Measurements from ENCODE around the gene DBH.

The DBH gene

GRCh38 chr9:133643978-133644760, 8.0 kb downstream of the DBH start:
- DNase-seq (ENCODE audit: low read depth), result no peak

GRCh38 chr9:133645021-133645765, 9.0 kb downstream of the DBH start:
- no peak for DNase-seq (ENCODE audit: low read depth)

DNA sequence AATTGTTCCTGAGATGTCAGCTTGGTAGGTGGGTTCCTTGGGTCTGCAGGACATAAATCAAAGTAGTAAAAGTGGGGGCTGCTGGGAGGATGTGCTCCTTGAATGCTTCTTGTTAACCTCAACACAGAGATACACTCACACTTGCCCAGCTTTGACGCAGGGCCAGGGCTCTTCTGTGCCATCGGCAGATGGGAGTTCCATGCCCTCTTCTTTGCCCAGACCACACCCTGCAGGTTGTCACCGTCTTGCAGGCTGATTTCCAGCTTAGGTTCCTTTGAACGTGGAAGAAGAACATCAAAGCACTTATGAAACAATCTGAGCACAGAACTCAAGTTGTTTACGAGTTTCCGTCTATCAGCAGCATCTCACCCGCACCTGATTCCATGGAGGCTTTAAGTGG, 11.0 kb downstream of the DBH start:
- DNase-seq (ENCODE audit: low read depth), result no peak

DNA sequence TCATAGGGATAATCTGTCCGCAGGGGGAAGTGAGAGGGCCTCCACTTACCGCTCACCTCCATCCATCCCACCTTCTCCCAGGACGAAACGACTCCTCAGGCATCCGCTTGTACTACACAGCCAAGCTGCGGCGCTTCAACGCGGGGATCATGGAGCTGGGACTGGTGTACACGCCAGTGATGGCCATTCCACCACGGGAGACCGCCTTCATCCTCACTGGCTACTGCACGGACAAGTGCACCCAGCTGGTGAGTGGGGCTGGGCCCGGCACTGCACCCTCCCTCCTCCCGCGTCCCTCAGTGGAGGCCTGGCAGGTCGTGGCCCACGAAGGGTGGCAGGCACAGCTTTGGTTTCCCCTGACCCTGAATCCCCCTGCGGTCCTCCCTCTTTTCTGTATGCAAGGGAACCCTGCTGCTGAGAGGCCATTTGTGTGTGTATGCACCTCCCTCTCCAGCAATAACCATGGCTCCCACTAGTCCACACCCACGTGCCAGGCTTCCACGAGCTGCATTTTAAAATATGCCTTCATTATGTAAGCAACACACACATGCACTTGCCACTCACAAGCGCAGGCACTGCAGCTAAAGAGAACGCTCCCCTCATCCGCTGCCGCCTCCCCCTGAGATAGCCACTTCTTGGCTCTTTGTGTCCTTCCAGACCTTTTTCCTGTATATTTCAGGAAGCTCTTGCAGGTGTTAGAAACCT, 11.8 kb downstream of the DBH start:
- no peak for DNase-seq (ENCODE audit: low read depth)

DNA sequence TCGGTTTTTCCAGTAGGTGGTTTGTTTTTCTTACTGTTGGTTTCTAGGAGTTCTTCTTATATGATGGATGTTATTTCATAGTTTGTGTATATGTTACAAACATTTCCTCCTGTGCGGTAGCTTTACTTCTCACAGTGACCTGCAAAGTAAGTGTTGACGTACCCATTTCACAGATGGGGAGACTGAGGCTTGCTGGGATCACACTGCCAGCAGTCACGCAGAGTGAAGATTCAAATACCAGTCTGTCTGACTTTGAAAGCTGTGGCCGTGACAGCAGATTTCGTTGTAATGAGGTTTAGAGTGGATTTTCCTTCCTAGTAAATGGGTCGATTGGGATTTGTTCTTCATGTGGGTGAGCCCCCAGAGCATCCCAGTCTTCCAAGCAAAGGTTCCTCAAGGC, 13.0 kb downstream of the DBH start:
- no peak for DNase-seq (ENCODE audit: low read depth)

- DNase-seq (ENCODE audit: low read depth), result no peak
These were observed 13.9 kb downstream of the DBH start for GRCh38 chr9:133650026-133650425.

DNA sequence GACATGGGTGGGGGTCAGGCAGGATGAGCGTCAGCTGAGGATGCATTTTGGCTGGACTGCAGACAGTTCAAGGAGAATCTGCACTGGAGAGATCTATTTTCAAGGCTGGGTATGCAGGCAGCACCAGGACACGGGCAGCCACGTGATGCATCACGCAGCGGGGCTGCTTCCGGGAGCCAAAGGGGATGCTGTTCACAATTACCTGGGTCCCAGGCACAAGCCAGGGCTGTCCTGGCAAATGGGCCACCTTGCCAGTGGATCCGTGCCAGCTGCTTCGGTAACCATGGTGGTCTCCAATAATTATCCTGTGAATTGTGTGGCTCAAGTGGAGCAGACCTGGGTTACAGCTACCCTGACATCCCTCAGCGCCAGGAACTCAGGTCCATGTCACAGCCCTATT, 17.5 kb downstream of the DBH start:
- no peak for DNase-seq (ENCODE audit: low read depth)

- no peak for DNase-seq (ENCODE audit: low read depth)
These were observed 18.8 kb downstream of the DBH start for GRCh38 chr9:133654736-133655657.

DNA sequence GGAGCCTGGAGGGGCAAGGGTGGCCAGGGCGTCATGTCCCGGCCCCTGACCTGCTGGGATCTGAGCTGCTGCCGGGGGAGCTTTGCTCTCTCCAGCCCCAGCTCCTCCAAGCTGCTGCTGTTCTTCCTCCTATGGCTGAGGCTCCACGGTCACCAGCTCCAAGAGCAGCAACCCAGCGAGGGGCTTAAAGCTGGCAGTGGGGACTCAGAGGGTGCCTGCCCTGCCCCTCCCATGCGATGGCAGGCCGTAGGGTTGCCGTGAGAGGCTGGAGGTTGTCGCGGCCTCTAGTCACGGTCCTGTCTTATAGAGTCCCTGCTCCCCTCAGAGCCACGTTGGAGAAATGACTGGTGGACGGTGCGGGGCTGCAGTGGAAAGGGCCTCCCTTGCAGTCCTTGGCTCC, 19.5 kb downstream of the DBH start:
- DNase-seq (ENCODE audit: low read depth), result no peak

DNA sequence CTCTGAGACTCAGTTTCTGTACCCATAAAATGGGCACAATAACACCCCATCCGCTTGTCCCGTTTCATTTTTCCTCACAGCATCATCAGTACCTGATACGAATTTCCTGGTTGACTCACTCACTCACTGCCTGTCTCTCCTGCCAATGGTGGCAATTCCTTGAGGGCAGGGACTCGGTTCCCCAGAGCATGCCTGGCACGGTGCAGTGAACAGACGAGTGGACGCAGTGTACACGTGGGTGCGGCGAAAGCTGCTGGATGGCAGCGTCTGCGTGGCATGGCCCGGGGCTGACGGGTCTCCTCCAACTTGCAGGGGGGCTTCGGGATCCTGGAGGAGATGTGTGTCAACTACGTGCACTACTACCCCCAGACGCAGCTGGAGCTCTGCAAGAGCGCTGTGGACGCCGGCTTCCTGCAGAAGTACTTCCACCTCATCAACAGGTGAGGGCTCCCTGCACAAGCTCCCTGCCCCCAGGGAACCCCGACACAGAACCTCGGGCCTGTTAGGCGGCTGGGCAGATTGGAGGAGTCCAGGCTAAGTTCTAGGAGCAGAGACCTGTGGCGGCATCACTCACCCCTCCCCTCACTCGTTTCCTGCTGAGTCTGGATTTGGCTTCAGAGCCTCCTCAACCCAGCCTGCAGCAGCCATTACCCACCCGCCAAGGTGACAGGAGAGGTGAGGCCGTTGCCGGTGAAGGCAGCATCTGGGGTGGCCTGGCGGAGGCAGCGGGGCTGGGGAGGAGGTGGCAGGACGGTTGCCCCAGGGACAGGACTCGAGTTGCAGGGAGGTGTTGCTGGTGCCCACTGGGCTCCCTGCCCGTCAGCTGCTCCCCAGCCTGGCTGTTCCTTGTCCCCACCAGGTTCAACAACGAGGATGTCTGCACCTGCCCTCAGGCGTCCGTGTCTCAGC, 20.3 kb downstream of the DBH start:
- DNase-seq (ENCODE audit: low read depth), result no peak

GRCh38 chr9:133657120-133657661, 21.0 kb downstream of the DBH start:
- no peak for DNase-seq (ENCODE audit: low read depth)

DNA sequence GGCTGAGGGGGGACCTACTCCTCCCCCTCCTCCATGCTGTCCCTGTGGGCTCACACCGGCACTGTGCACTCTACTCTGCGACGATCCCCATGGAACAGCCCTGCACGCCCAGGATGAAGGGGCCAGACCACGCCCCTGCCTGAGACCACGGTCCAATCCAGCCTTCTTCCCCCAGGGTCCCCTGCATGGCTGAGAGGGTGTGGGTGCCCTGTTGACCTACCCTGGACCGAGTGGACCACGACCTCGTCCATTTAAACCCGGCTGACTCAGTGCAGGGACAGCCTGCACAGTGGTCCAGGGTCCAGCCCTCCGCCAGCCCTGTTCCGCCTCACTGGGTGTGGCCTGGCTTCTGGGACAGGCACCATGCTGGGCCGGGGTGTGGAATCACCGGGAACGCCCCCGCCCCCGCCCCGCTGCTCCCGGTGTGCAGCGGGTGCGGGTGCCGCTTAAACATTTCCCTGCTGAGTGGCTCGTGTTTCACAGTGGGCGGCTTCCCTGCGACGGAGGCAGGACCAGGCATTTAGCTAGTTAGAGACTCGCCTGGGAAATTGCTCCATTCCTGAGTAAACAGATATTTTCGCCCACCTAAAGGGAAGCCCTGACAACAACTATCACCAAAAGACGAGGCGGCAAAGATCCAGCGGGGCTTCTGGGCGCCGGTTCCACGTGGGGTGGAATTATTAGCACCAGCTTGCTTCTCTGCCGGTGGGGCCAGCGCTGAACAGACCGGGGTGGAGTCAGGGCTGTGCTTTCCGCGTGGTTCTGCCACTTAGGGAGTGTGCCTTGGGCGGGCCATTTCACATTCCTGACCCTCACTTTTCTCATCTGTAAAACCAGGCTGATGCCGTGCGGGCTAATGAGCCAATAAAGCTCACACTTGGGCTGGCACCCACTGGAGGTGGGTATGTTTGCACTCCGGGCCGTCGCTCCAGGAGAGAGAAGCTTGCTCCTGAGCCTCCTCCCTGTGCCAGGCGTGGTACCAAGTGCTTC, 22.6 kb downstream of the DBH start:
- no peak for DNase-seq (ENCODE audit: low read depth)

GRCh38 chr9:133659516-133659915, 23.4 kb downstream of the DBH start:
- DNase-seq (ENCODE audit: low read depth), result no peak

GRCh38 chr9:133661846-133662540, 25.8 kb downstream of the DBH start:
- DNase-seq (ENCODE audit: low read depth), result no peak

DNA sequence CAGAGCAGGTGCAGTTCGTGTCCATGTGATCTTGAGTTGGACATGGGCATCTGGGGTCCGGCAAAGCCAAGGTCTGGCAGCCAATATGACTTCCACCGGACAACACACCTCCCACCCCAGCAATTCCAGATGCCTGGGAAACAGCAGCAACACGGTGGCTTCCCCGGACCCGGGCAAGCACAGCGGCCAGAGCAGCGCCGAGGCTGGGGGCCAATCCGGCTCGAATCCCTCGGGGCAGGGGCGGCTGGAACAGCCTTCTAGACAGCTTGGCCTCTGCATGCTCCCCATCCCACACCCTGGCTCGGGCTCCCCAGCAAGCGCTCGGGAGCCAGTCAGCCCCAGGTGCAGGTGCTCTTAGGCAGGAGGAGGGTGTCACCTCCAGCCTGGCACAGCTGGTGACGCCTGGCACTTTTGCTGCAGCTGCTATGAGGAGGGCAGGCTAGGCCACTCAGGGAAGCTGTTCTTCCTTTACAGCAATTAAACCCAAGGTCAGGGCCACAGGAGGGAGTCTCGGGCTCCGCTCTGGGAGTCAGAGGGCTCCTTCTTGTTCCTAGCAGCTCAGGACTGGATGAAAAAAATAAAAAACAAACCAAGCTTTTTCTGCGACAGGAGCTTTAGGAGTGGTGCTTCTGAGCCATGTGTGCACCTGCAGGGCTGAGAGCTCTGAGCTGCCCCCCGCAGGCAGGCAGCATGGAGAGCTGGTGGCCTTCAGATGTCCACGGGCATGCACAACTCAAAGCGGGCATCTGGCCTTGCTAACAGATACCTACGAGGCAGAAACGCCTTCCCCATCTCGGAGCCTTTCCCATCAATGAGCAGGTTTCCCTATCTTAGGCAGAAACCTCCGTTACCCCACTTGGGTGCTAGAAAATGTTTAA, 28.2 kb downstream of the DBH start:
- no peak for DNase-seq (ENCODE audit: low read depth)

GRCh38 chr9:133665096-133665495, 28.9 kb downstream of the DBH start:
- no peak for DNase-seq (ENCODE audit: low read depth)

DNA sequence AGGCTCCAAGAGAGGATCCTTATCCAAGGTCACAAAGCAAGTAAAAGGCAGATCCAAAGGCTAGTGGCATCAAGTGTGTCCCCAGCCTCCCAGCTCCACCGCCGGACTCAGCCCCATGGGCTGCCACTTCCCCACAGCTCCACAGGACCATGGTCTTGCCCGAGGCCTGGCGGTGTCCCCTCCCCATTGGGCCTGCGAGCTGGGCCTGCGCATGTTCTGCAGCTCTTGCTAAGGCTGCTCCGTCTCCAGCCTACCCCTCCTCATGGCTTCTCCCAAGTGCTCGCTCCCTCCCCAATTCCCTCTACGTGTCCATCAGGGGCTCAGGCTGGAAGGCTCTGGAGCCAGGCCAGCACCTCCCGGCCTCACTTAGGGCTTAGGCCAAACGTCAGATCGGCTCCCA, 29.4 kb downstream of the DBH start:
- DNase-seq (ENCODE audit: low read depth), result no peak

GRCh38 chr9:133666387-133666786, 30.2 kb downstream of the DBH start:
- DNase-seq (ENCODE audit: low read depth), result no peak
